HG02884 (cell line): ENCODE results near the gene OR9A2.
"Not testable (repeated sequence)": the region's sequence is repeated elsewhere in the genome, so short reads cannot be mapped to it uniquely, and the experiment has no call there.

Experiments
- ATAC-seq: cut with Tn5 transposase; IDR thresholded peaks from one replicate; pipeline ENCODE4 v1.9.1; 2021; ENCODE audit warnings: mild to moderate bottlenecking, moderate library complexity; ENCODE audit not compliant: unreplicated experiment

The OR9A2 gene

DNA sequence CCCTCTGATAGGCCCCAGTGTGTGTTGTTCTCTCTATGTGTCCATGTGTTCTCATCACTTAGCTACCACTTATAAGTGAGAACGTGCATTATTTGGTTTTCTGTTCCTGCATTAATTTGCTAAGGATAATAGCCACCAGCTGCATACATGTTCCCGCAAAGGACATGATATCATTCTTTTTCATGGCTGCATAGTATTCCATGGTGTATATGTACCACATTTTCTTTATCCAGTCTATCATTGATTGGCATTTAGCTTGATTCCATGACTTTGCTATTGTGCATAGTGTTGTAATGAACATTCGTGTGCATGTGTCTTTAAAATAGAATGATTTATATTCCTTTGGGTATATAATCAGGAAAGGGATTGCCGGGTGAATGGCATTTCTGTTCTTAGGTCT, 48.5 kb downstream of the OR9A2 start:
- ATAC-seq = not testable (repeated sequence)
